ENCODE results near the gene NAXD.

DNA sequence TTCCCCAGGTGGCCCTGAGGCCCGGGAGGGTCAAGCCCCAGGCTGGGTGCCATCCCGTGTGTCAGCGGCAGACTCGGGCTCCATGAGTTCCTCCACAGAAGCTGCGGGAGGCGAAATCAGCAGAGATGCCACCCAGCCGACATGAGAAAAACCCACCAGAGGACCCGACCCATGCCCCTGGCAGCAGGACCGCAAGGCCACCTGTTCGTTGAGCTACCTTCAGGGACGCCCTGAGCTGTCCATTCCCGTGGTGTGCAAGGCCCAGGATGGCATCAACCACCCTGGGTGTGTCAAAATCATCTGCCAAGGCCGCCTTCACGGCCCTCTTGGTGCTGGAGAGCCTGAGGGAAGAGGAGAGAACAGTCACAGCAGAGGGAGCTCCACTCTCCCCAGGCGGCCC lies 30.4 kb downstream of the NAXD start:
- TF ChIP-seq, protein P1, sequence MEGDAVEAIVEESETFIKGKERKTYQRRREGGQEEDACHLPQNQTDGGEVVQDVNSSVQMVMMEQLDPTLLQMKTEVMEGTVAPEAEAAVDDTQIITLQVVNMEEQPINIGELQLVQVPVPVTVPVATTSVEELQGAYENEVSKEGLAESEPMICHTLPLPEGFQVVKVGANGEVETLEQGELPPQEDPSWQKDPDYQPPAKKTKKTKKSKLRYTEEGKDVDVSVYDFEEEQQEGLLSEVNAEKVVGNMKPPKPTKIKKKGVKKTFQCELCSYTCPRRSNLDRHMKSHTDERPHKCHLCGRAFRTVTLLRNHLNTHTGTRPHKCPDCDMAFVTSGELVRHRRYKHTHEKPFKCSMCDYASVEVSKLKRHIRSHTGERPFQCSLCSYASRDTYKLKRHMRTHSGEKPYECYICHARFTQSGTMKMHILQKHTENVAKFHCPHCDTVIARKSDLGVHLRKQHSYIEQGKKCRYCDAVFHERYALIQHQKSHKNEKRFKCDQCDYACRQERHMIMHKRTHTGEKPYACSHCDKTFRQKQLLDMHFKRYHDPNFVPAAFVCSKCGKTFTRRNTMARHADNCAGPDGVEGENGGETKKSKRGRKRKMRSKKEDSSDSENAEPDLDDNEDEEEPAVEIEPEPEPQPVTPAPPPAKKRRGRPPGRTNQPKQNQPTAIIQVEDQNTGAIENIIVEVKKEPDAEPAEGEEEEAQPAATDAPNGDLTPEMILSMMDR (IDR thresholded peaks at IDR 0.05) = no peak
- TF ChIP-seq POLR2A (IDR thresholded peaks at IDR 0.05) = no peak

Measured in vagina (tissue), 2 donors.